ENCODE measurements around the gene EPHA2. TPM values are rescaled to one million over a fixed set of nuclear protein-coding genes. Genes with fewer than 3 reads are reported as not detected.
A peak's percentile ranks its signal among the peaks of the same experiment; 100 is the strongest.
"Not testable (repeated sequence)": the region's sequence is repeated elsewhere in the genome, so short reads cannot be mapped to it uniquely, and the experiment has no call there.

The EPHA2 gene
- total RNA-seq, 1 donor from 2014 or later = 58.9 TPM

GRCh38 chr1:16167331-16168143, 11.7 kb upstream of the EPHA2 start:
- no peak for DNase-seq (ENCODE audit: low spot score)

- no peak for DNase-seq (ENCODE audit: low spot score)
Measured at GRCh38 chr1:16166117-16166516, 10.2 kb upstream of the EPHA2 start.

- DNase-seq (ENCODE audit: low spot score) = no peak
Measured at GRCh38 chr1:16165548-16165947, 9.7 kb upstream of the EPHA2 start.

- DNase-seq (ENCODE audit: low spot score) = no peak
Measured at GRCh38 chr1:16165073-16165364, 9.2 kb upstream of the EPHA2 start.

- no peak for DNase-seq (ENCODE audit: low spot score)
Measured at GRCh38 chr1:16164213-16165072, 8.6 kb upstream of the EPHA2 start.

- not testable (repeated sequence) for DNase-seq (ENCODE audit: low spot score)
Measured at GRCh38 chr1:16163608-16164212, 7.8 kb upstream of the EPHA2 start.

- DNase-seq (ENCODE audit: low spot score) = no peak
Measured at GRCh38 chr1:16162163-16162822, 6.4 kb upstream of the EPHA2 start.

GRCh38 chr1:16161717-16162116, 5.8 kb upstream of the EPHA2 start:
- no peak for DNase-seq (ENCODE audit: low spot score)

- DNase-seq (ENCODE audit: low spot score) = no peak
Measured at GRCh38 chr1:16158993-16159831, 3.3 kb upstream of the EPHA2 start.

- no peak for DNase-seq (ENCODE audit: low spot score)
Measured at GRCh38 chr1:16158025-16158424, 2.2 kb upstream of the EPHA2 start.

- DNase-seq (ENCODE audit: low spot score) = peak; percentile 49
Measured at GRCh38 chr1:16156848-16157495, 1.1 kb upstream of the EPHA2 start.

- DNase-seq (ENCODE audit: low spot score) = no peak
Measured at GRCh38 chr1:16153999-16154673, 1.7 kb downstream of the EPHA2 start.

GRCh38 chr1:16153096-16153998, 2.5 kb downstream of the EPHA2 start:
- peak; percentile 42 for DNase-seq (ENCODE audit: low spot score)

GRCh38 chr1:16152481-16153087, 3.3 kb downstream of the EPHA2 start:
- DNase-seq (ENCODE audit: low spot score) = no peak

GRCh38 chr1:16151995-16152384, 3.9 kb downstream of the EPHA2 start:
- no peak for DNase-seq (ENCODE audit: low spot score)

GRCh38 chr1:16151196-16151994, 4.5 kb downstream of the EPHA2 start:
- DNase-seq (ENCODE audit: low spot score) = no peak

GRCh38 chr1:16150508-16150907, 5.4 kb downstream of the EPHA2 start:
- DNase-seq (ENCODE audit: low spot score) = no peak

Data from ureter (tissue), 1 donor.